MCF 10A (cell line): ENCODE results near the gene OTOP2. TPM values are rescaled to one million over a fixed set of nuclear protein-coding genes. Genes with fewer than 3 reads are reported as not detected.

Experiments used
- BruUV-seq: library from RNA; stranded (reverse); fragments of 400-500 nt; replicated peaks from 2 replicates; lab custom pipeline; 2021; lab: Mats Ljungman, UMichigan
- CTCF ChIA-PET: fragments of 300-600 bp; sonication (Branson Sonifier 250); formaldehyde crosslinking; extraction: SDS; loops from one replicate; lab custom pipeline; 2021; ENCODE audit warnings: antibody characterized with exemption, inconsistent platforms; lab: Yijun Ruan, JAX
- POLR2A ChIA-PET: fragments of 300-600, 350-650 bp; sonication (Branson Sonifier 250); formaldehyde crosslinking; extraction: SDS; loops from one replicate; lab custom pipeline; 2020; ENCODE audit warnings: antibody characterized with exemption, inconsistent platforms; lab: Yijun Ruan, JAX
- DNase-seq: peaks from one replicate; pipeline ENCODE4 v3.0.0-alpha.2; 2018; ENCODE audit not compliant: unreplicated experiment
- H3K27ac Mint-ChIP-seq: one replicate; pipeline ENCODE4 v1.8.0; 2022; ENCODE audit warnings: mild to moderate bottlenecking, low read depth, mixed read lengths; ENCODE audit not compliant: unreplicated experiment
- H3K27me3 Mint-ChIP-seq: one replicate; pipeline ENCODE4 v1.8.0; 2022; ENCODE audit warnings: mixed read lengths; ENCODE audit not compliant: insufficient read depth, unreplicated experiment
- H3K36me3 Mint-ChIP-seq: one replicate; pipeline ENCODE4 v1.8.0; 2022; ENCODE audit warnings: mild to moderate bottlenecking, moderate library complexity, mixed read lengths; ENCODE audit not compliant: insufficient read depth, unreplicated experiment
- H3K4me1 Mint-ChIP-seq: one replicate; pipeline ENCODE4 v1.8.0; 2022; ENCODE audit warnings: mixed read lengths; ENCODE audit not compliant: insufficient read depth, unreplicated experiment
- H3K4me3 Mint-ChIP-seq: one replicate; pipeline ENCODE4 v1.8.0; 2022; ENCODE audit warnings: mild to moderate bottlenecking, moderate library complexity, mixed read lengths; ENCODE audit not compliant: unreplicated experiment
- H3K9me3 Mint-ChIP-seq: one replicate; pipeline ENCODE4 v1.8.0; 2022; ENCODE audit warnings: mixed read lengths; ENCODE audit not compliant: unreplicated experiment
- intact Hi-C: fragments of 100-400 bp; cut with micrococcal nuclease; formaldehyde crosslinking; loops from 2 replicates; pipeline ENCODE4 v1.14.1; 2022
- total RNA-seq: library from RNA; stranded (reverse); gene quantifications from 2 replicates; pipeline ENCODE4 v1.2.3, GENCODE V29; 2022
- TF ChIP-seq, protein P1 (sequence below): fragments of 200-600 bp; IDR thresholded peaks from one replicate; pipeline ENCODE4 v1.8.0; 2022; ENCODE audit warnings: antibody characterized with exemption, mild to moderate bottlenecking; ENCODE audit not compliant: unreplicated experiment

OTOP2 gene
- total RNA-seq, 1 experiment from 2014 or later, result not detected

DNA sequence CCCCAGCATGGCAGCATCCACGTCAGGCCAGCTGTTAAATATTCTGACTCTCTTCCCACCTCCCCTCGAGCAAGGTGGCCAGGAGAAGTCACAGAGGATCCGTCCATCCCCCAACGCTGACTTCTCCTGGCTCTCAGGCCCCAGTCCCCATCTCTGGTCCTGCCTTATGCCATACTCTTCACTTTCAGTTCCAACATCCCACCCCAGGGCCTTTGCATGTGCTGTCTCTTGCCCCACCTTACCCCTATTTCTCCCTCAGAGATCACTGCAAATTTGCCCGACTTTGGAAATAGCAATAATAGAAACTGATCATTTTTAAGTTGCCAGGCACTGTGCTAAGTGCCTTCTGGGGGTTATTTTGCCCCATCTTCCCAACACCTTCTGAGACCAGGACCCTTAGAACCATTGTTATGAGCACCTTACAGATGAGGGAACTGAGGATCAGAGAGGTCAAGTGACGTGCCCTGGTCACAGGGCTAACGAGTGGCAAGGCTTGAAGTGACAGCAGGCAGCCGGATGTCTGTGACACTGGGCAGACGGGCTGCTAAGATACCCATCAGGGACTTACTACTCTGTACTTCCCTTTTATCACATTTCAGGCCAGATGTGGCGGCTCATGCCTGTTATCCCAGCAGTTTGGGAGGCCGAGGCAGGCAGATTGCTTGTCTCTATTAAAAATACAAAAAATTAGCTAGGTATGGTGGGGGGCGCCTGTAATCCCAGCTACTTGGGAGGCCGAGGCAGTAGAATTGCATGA is 30.8 kb downstream of the OTOP2 start:
- Mint-ChIP-seq H3K9me3 (no peaks in the 10 kb centered on the region), H3K36me3 (no peaks in the 10 kb centered on the region), H3K4me1 (peaks cover 1% of the 10 kb centered on the region), H3K4me3 (no peak overlapping the region), H3K27me3 (no peaks in the 10 kb centered on the region), H3K27ac (no peak overlapping the region)
- DNase-seq, result no peak
- TF ChIP-seq, protein P1, sequence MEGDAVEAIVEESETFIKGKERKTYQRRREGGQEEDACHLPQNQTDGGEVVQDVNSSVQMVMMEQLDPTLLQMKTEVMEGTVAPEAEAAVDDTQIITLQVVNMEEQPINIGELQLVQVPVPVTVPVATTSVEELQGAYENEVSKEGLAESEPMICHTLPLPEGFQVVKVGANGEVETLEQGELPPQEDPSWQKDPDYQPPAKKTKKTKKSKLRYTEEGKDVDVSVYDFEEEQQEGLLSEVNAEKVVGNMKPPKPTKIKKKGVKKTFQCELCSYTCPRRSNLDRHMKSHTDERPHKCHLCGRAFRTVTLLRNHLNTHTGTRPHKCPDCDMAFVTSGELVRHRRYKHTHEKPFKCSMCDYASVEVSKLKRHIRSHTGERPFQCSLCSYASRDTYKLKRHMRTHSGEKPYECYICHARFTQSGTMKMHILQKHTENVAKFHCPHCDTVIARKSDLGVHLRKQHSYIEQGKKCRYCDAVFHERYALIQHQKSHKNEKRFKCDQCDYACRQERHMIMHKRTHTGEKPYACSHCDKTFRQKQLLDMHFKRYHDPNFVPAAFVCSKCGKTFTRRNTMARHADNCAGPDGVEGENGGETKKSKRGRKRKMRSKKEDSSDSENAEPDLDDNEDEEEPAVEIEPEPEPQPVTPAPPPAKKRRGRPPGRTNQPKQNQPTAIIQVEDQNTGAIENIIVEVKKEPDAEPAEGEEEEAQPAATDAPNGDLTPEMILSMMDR, result no peak
- BruUV-seq, result no TSS peak
- intact Hi-C loops, result no loop called here
- ChIA-PET CTCF (interaction anchor here (0.6 to 8.6 kb wide), 2 partner anchors 31 to 1257 kb away, joined by 3 to 233 read pairs; partner anchors contain the start of genes OTOP2 and USH1G), POLR2A (no interaction called here)

DNA sequence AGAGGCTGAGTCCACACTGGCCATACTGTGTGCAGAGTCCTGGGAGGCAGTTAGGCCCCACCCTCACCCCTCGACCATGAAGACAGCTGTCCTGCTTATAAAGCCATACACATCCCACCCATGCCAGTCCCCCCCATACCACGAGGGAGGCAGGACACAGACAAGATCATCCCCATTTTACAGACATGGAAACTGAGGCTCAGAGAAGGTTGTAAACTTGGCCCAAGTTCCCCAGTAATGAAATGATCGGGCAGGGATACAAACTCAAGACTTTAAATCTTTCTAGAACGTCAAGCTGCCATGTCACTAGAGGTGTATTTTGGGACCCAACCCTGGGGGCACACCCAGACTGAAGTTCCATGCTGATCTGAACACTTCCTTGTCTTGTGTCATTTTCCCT is 32.0 kb downstream of the OTOP2 start:
- Mint-ChIP-seq H3K27ac (no peak overlapping the region), H3K27me3 (no peaks in the 10 kb centered on the region), H3K9me3 (no peaks in the 10 kb centered on the region), H3K36me3 (no peaks in the 10 kb centered on the region), H3K4me1 (peaks cover 13% of the 10 kb centered on the region), H3K4me3 (no peak overlapping the region)
- no peak for DNase-seq
- ChIA-PET POLR2A (interaction anchor here (0.9 kb wide), 1 partner anchor 11 kb away, joined by 3 read pairs; no protein-coding TSS in a partner anchor), CTCF (interaction anchor here (0.5 to 8.6 kb wide), 6 partner anchors 10 to 176 kb away, joined by 3 to 233 read pairs (median 6); partner anchors contain the start of genes MRPL58, OTOP2 and USH1G)
- no TSS peak for BruUV-seq
- intact Hi-C loops, result no loop called here
- TF ChIP-seq, protein P1, result no peak

DNA sequence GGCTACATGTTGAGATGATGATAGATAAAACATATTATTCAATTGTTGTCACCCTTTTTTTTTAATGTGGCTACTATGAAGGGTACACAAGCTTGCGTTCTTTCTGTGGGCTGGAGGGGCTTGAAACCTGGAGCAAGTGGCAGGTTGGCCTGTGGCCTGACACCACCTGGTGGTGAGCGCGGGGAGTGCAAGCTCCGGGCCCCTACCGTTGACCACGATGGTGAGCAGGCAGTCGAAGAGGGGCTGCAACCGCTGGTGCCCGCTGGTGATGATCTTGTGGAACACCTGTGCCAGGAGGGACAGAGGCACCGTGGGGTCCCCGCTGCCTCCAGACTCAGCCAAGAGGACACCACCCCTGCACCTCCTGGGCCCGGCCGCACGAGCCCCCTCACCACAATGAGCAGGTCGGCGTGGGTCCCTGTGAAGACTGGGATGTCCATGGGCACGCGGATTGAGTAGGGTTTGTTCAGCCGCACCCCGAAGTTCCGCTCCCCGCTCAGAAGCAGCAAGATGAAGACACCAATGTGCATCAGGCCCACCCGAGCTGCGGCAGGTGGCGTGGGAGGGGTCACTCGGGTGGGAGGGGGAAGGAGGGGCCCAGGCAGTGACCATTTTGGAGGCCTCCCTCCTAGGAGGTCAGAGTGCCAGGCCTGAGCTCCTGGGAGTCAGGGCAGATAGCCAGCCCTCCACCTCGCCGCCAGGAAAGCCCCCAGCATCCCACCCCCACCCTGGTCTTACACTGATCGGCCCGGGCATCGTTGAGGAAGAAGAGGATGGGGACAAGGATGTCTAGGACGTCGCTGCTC is 34.1 kb downstream of the OTOP2 start:
- Mint-ChIP-seq H3K27me3 (no peaks in the 10 kb centered on the region), H3K36me3 (no peaks in the 10 kb centered on the region), H3K27ac (no peak overlapping the region), H3K9me3 (no peaks in the 10 kb centered on the region), H3K4me3 (no peak overlapping the region), H3K4me1 (peaks cover 13% of the 10 kb centered on the region)
- BruUV-seq, result no TSS peak
- CTCF ChIA-PET, result interaction anchor here (0.6 to 8.6 kb wide), 29 partner anchors 9 to 281 kb away, joined by 3 to 233 read pairs (median 4); partner anchors contain the start of genes MRPL58, OTOP2 and USH1G
- intact Hi-C loops, result loop anchor here (1.0 kb wide), 1 partner anchor 35 kb away; the partner anchor contains the start of gene USH1G
- DNase-seq, result peak; percentile 57
- POLR2A ChIA-PET, result interaction anchor here (0.7 to 1.9 kb wide), 9 partner anchors 14 to 166 kb away, joined by 3 to 6 read pairs (median 4); partner anchors contain the start of genes OTOP2 and USH1G
- TF ChIP-seq, protein P1, result peak; percentile 93
